Right ventricle myocardium inferior (tissue), 1 donor: ENCODE data around the gene TENT4B. TPM values are rescaled to one million over a fixed set of nuclear protein-coding genes. Genes with fewer than 3 reads are reported as not detected.
"Not testable (repeated sequence)": the region's sequence is repeated elsewhere in the genome, so short reads cannot be mapped to it uniquely, and the experiment has no call there.

ENCODE experiments used
- ATAC-seq: fragments of 200-7000 bp; cut with Tn5 transposase; one replicate; pipeline ENCODE4 v1.9.1; 2020; ENCODE audit warnings: mild to moderate bottlenecking, moderate library complexity
- DNase-seq: peaks from one replicate; pipeline ENCODE4 v3.0.0; 2021; ENCODE audit errors: missing footprints
- intact Hi-C: fragments of 100-400 bp; cut with DNase I; formaldehyde crosslinking; loops from one replicate; pipeline ENCODE4 v1.11.0; 2022
- total RNA-seq: library from RNA; stranded (reverse); fragmentation: NEBNext Ultra II Directional; extraction: Animal tissue kit (Norgen Biotek cat#: 25700); gene quantifications from one replicate; pipeline ENCODE4 v1.2.1, GENCODE V29; 2021
- donor health status: DM: no; HTN: yes; CAD: no; lungs with severe emphysema.

TENT4B gene
- total RNA-seq, 1 donor from 2014 or later: 7.8 TPM

- intact Hi-C loops: loop anchor here (1.0 to 10.0 kb wide), 4 partner anchors 143 to 591 kb away; partner anchors contain the start of gene CNEP1R1
- no peak for DNase-seq
- ATAC-seq: no peak
These were observed 60.9 kb downstream of the TENT4B start for GRCh38 chr16:50213939-50214519.

- intact Hi-C loops: loop anchor here (10.0 kb wide), 2 partner anchors 449 to 589 kb away; no protein-coding TSS in a partner anchor
- ATAC-seq (no peak), DNase-seq (no peak)
These were observed 62.6 kb downstream of the TENT4B start for GRCh38 chr16:50215680-50216079.

GRCh38 chr16:50216231-50216630 is 63.1 kb downstream of the TENT4B start:
- ATAC-seq: no peak

GRCh38 chr16:50219402-50219975 is 66.4 kb downstream of the TENT4B start:
- no peak for DNase-seq
- intact Hi-C loops: loop anchor here (10.0 kb wide), 2 partner anchors 445 to 585 kb away; no protein-coding TSS in a partner anchor

More at GRCh38 chr16:50216231-50216630, 63.1 kb downstream of the TENT4B start:
- DNase-seq: no peak
- intact Hi-C loops: loop anchor here (10.0 kb wide), 2 partner anchors 449 to 589 kb away; no protein-coding TSS in a partner anchor

GRCh38 chr16:50224286-50224685 is 71.2 kb downstream of the TENT4B start:
- ATAC-seq (no peak), DNase-seq (no peak)
- intact Hi-C loops: no loop called here

More at GRCh38 chr16:50219402-50219975, 66.4 kb downstream of the TENT4B start:
- no peak for ATAC-seq

GRCh38 chr16:50227120-50227519 is 74.0 kb downstream of the TENT4B start:
- peak; percentile 54 for ATAC-seq
- no peak for DNase-seq
- intact Hi-C loops: no loop called here

- no peak for ATAC-seq
These were observed 74.6 kb downstream of the TENT4B start for GRCh38 chr16:50227665-50228064.

GRCh38 chr16:50228364-50228868 is 75.3 kb downstream of the TENT4B start:
- ATAC-seq: no peak
- intact Hi-C loops: no loop called here
- DNase-seq: no peak

More at GRCh38 chr16:50227665-50228064, 74.6 kb downstream of the TENT4B start:
- intact Hi-C loops: no loop called here
- DNase-seq: no peak

GRCh38 chr16:50229149-50229726 is 76.1 kb downstream of the TENT4B start:
- DNase-seq (peak; percentile 51), ATAC-seq (no peak)
- intact Hi-C loops: no loop called here

- ATAC-seq: no peak
- DNase-seq: no peak
- intact Hi-C loops: no loop called here
These were observed 81.9 kb downstream of the TENT4B start for GRCh38 chr16:50234771-50235556.

GRCh38 chr16:50235581-50235980 is 82.5 kb downstream of the TENT4B start:
- no peak for DNase-seq
- intact Hi-C loops: no loop called here
- peak; percentile 37 for ATAC-seq

GRCh38 chr16:50238314-50238713 is 85.2 kb downstream of the TENT4B start:
- ATAC-seq (no peak), DNase-seq (no peak)
- intact Hi-C loops: no loop called here

- DNase-seq (no peak), ATAC-seq (no peak)
- intact Hi-C loops: no loop called here
These were observed 85.8 kb downstream of the TENT4B start for GRCh38 chr16:50238868-50239301.

GRCh38 chr16:50243024-50243423 is 89.9 kb downstream of the TENT4B start:
- ATAC-seq, DNase-seq: not testable (repeated sequence)
- intact Hi-C loops: loop anchor here (10.0 kb wide), 1 partner anchor 402 kb away; no protein-coding TSS in a partner anchor

- intact Hi-C loops: loop anchor here (10.0 kb wide), 1 partner anchor 401 kb away; no protein-coding TSS in a partner anchor
- no peak for DNase-seq
- ATAC-seq: no peak
These were observed 91.0 kb downstream of the TENT4B start for GRCh38 chr16:50244140-50244503.

GRCh38 chr16:50244504-50245416 is 91.7 kb downstream of the TENT4B start:
- DNase-seq: no peak
- ATAC-seq: no peak
- intact Hi-C loops: loop anchor here (10.0 kb wide), 1 partner anchor 400 kb away; no protein-coding TSS in a partner anchor

GRCh38 chr16:50245417-50246298 is 92.6 kb downstream of the TENT4B start:
- peak; percentile 81 for ATAC-seq
- intact Hi-C loops: loop anchor here (10.0 kb wide), 1 partner anchor 399 kb away; no protein-coding TSS in a partner anchor
- no peak for DNase-seq
